ENCODE results near the gene LRRC8B.
"Not testable (repeated sequence)": the region's sequence is repeated elsewhere in the genome, so short reads cannot be mapped to it uniquely, and the experiment has no call there.

The LRRC8B gene

GRCh38 chr1:89608984-89609725, 84.5 kb downstream of the LRRC8B start:
- DNase-seq (ENCODE audit: low spot score) = no peak

- no peak for DNase-seq (ENCODE audit: low spot score)
These were observed 85.3 kb downstream of the LRRC8B start for GRCh38 chr1:89609781-89610456.

GRCh38 chr1:89610457-89611011, 85.9 kb downstream of the LRRC8B start:
- DNase-seq (ENCODE audit: low spot score) = no peak

- no peak for DNase-seq (ENCODE audit: low spot score)
These were observed 87.1 kb downstream of the LRRC8B start for GRCh38 chr1:89611721-89612120.

GRCh38 chr1:89613928-89614327, 89.3 kb downstream of the LRRC8B start:
- DNase-seq (ENCODE audit: low spot score) = no peak

- DNase-seq (ENCODE audit: low spot score) = peak; percentile 57
These were observed 91.3 kb downstream of the LRRC8B start for GRCh38 chr1:89615676-89616598.

- DNase-seq (ENCODE audit: low spot score) = no peak
These were observed 92.4 kb downstream of the LRRC8B start for GRCh38 chr1:89616844-89617627.

- DNase-seq (ENCODE audit: low spot score) = no peak
These were observed 96.0 kb downstream of the LRRC8B start for GRCh38 chr1:89620664-89621063.

GRCh38 chr1:89622895-89623294, 98.3 kb downstream of the LRRC8B start:
- peak; percentile 31 for DNase-seq (ENCODE audit: low spot score)

- no peak for DNase-seq (ENCODE audit: low spot score)
These were observed 99.7 kb downstream of the LRRC8B start for GRCh38 chr1:89624314-89624713.

GRCh38 chr1:89624715-89625323, 100.2 kb downstream of the LRRC8B start:
- DNase-seq (ENCODE audit: low spot score) = no peak

- DNase-seq (ENCODE audit: low spot score) = no peak
These were observed 103.0 kb downstream of the LRRC8B start for GRCh38 chr1:89627596-89627962.

GRCh38 chr1:89629146-89629545, 104.5 kb downstream of the LRRC8B start:
- no peak for DNase-seq (ENCODE audit: low spot score)

- not testable (repeated sequence) for DNase-seq (ENCODE audit: low spot score)
These were observed 105.0 kb downstream of the LRRC8B start for GRCh38 chr1:89629600-89629999.

GRCh38 chr1:89630048-89630447, 105.4 kb downstream of the LRRC8B start:
- peak; percentile 16 for DNase-seq (ENCODE audit: low spot score)

GRCh38 chr1:89631816-89632656, 107.4 kb downstream of the LRRC8B start:
- no peak for DNase-seq (ENCODE audit: low spot score)

GRCh38 chr1:89632657-89633247, 108.1 kb downstream of the LRRC8B start, which contains the start of gene LRRC8C:
TSS of gene LRRC8C (plus strand) at chr1:89633120. CDS start at chr1:89686474, 53,354 bp downstream.
- peak; percentile 67 for DNase-seq (ENCODE audit: low spot score)

- DNase-seq (ENCODE audit: low spot score) = peak; percentile 66
These were observed 108.7 kb downstream of the LRRC8B start for GRCh38 chr1:89633248-89633799.

Data from NAMALWA (cell line).